Adipocyte (in vitro differentiated cells): ENCODE results near the gene LHFPL2.

Experiments
- DNase-seq: peaks from one replicate; pipeline ENCODE4 v3.0.0-alpha.2; 2015; ENCODE audit warnings: low read depth
- H3K27me3 ChIP-seq: replicated peaks from 2 replicates; pipeline ENCODE4 v1.7.0; 2013; ENCODE audit warnings: mild to moderate bottlenecking, low read length, moderate library complexity; ENCODE audit not compliant: control insufficient read depth, insufficient read depth
- H3K36me3 ChIP-seq: 2 replicates; pipeline ENCODE4 v1.7.0; 2013; ENCODE audit warnings: low read length, mild to moderate bottlenecking, moderate library complexity; ENCODE audit not compliant: control insufficient read depth, insufficient read depth, severe bottlenecking
- H3K4me1 ChIP-seq: 2 replicates; pipeline ENCODE4 v1.7.0; 2013; ENCODE audit warnings: mild to moderate bottlenecking, low read length, moderate library complexity; ENCODE audit not compliant: control insufficient read depth, insufficient read depth
- H3K4me3 ChIP-seq: 2 replicates; pipeline ENCODE4 v1.7.0; 2013; ENCODE audit warnings: mild to moderate bottlenecking, low read length, moderate library complexity
- H3K9ac ChIP-seq: 2 replicates; pipeline ENCODE4 v1.7.0; 2013; ENCODE audit warnings: mild to moderate bottlenecking, low read length, moderate library complexity
- H3K9me3 ChIP-seq: 2 replicates; pipeline ENCODE4 v1.7.0; 2013; ENCODE audit warnings: mild to moderate bottlenecking, low read length, moderate library complexity; ENCODE audit not compliant: control insufficient read depth

The LHFPL2 gene

GRCh38 chr5:78593465-78593864 lies 55.1 kb downstream of the LHFPL2 start:
- no peaks in the 10 kb centered on the region for H3K27me3 ChIP-seq
- H3K4me3 ChIP-seq, result no peak overlapping the region
- H3K36me3 ChIP-seq, result no peaks in the 10 kb centered on the region
- H3K4me1 ChIP-seq, result peaks cover 70% of the 10 kb centered on the region
- no peak for DNase-seq
- H3K9me3 ChIP-seq, result no peaks in the 10 kb centered on the region
- no peak overlapping the region for H3K9ac ChIP-seq

GRCh38 chr5:78592735-78593386 lies 55.7 kb downstream of the LHFPL2 start:
- H3K9me3 ChIP-seq, result no peaks in the 10 kb centered on the region
- no peak overlapping the region for H3K4me3 ChIP-seq
- H3K27me3 ChIP-seq, result no peaks in the 10 kb centered on the region
- H3K4me1 ChIP-seq, result peaks cover 72% of the 10 kb centered on the region
- H3K36me3 ChIP-seq, result no peaks in the 10 kb centered on the region
- H3K9ac ChIP-seq, result no peak overlapping the region
- DNase-seq, result peak; percentile 54

GRCh38 chr5:78591972-78592700 lies 56.4 kb downstream of the LHFPL2 start:
- Histone ChIP-seq H3K27me3 (no peaks in the 10 kb centered on the region), H3K4me3 (peak overlapping the region; percentile 33), H3K36me3 (no peaks in the 10 kb centered on the region), H3K9me3 (no peaks in the 10 kb centered on the region), H3K4me1 (peaks cover 72% of the 10 kb centered on the region), H3K9ac (no peak overlapping the region)
- DNase-seq, result no peak

GRCh38 chr5:78591138-78591612 lies 57.4 kb downstream of the LHFPL2 start:
- Histone ChIP-seq H3K36me3 (no peaks in the 10 kb centered on the region), H3K4me1 (peaks cover 82% of the 10 kb centered on the region), H3K9me3 (no peaks in the 10 kb centered on the region), H3K4me3 (peak overlapping the region; percentile 33), H3K27me3 (no peaks in the 10 kb centered on the region), H3K9ac (peak overlapping the region; percentile 7)
- peak; percentile 65 for DNase-seq

- H3K36me3 ChIP-seq, result no peaks in the 10 kb centered on the region
- no peak overlapping the region for H3K9ac ChIP-seq
- H3K27me3 ChIP-seq, result no peaks in the 10 kb centered on the region
- no peak for DNase-seq
- no peak overlapping the region for H3K4me3 ChIP-seq
- H3K9me3 ChIP-seq, result no peaks in the 10 kb centered on the region
- H3K4me1 ChIP-seq, result peaks cover 81% of the 10 kb centered on the region
Observed at GRCh38 chr5:78589923-78590322, 58.6 kb downstream of the LHFPL2 start.

- Histone ChIP-seq H3K36me3 (no peaks in the 10 kb centered on the region), H3K9me3 (no peaks in the 10 kb centered on the region), H3K4me1 (peaks cover 67% of the 10 kb centered on the region), H3K4me3 (no peak overlapping the region), H3K9ac (no peak overlapping the region), H3K27me3 (no peaks in the 10 kb centered on the region)
- no peak for DNase-seq
Observed at GRCh38 chr5:78588507-78588906, 60.1 kb downstream of the LHFPL2 start.

- Histone ChIP-seq H3K4me3 (no peak overlapping the region), H3K36me3 (no peaks in the 10 kb centered on the region), H3K27me3 (no peaks in the 10 kb centered on the region), H3K9ac (no peak overlapping the region), H3K9me3 (no peaks in the 10 kb centered on the region), H3K4me1 (peaks cover 61% of the 10 kb centered on the region)
- DNase-seq, result peak; percentile 73
Observed at GRCh38 chr5:78587775-78588291, 60.7 kb downstream of the LHFPL2 start.

GRCh38 chr5:78587081-78587774 lies 61.3 kb downstream of the LHFPL2 start:
- no peak overlapping the region for H3K4me3 ChIP-seq
- no peaks in the 10 kb centered on the region for H3K36me3 ChIP-seq

GRCh38 chr5:78586251-78586650 lies 62.3 kb downstream of the LHFPL2 start:
- H3K4me1 ChIP-seq, result peaks cover 47% of the 10 kb centered on the region
- H3K9ac ChIP-seq, result no peak overlapping the region
- H3K4me3 ChIP-seq, result peak overlapping the region; percentile 25
- no peaks in the 10 kb centered on the region for H3K9me3 ChIP-seq
- H3K36me3 ChIP-seq, result no peaks in the 10 kb centered on the region
- peak; percentile 96 for DNase-seq
- H3K27me3 ChIP-seq, result no peaks in the 10 kb centered on the region

More at GRCh38 chr5:78587081-78587774, 61.3 kb downstream of the LHFPL2 start:
- H3K9me3 ChIP-seq, result no peaks in the 10 kb centered on the region
- DNase-seq, result peak; percentile 69
- H3K4me1 ChIP-seq, result peaks cover 57% of the 10 kb centered on the region
- H3K27me3 ChIP-seq, result no peaks in the 10 kb centered on the region
- H3K9ac ChIP-seq, result no peak overlapping the region

GRCh38 chr5:78578015-78578414 lies 70.6 kb downstream of the LHFPL2 start:
- DNase-seq, result no peak
- Histone ChIP-seq H3K4me3 (peak overlapping the region; percentile 48), H3K9me3 (no peaks in the 10 kb centered on the region), H3K27me3 (no peaks in the 10 kb centered on the region), H3K36me3 (no peaks in the 10 kb centered on the region), H3K9ac (no peak overlapping the region), H3K4me1 (peaks cover 53% of the 10 kb centered on the region)
